GM12878 (cell line): ENCODE measurements around the gene DMD. TPM values are rescaled to one million over a fixed set of nuclear protein-coding genes. Genes with fewer than 3 reads are reported as not detected.

Source experiments
- ATAC-seq: fragments of 200-7000 bp; cut with Tn5 transposase; 3 replicates; pipeline ENCODE4 v1.9.1; 2020; ENCODE audit warnings: mild to moderate bottlenecking, moderate library complexity
- BruUV-seq: library from RNA; stranded (reverse); fragments of 400-500 nt; replicated peaks from 2 replicates; lab custom pipeline; 2021; lab: Mats Ljungman, UMichigan
- CTCF ChIA-PET: fragments of 300-600 bp; sonication (Branson Sonifier 250); formaldehyde crosslinking; extraction: SDS; loops from one replicate; lab custom pipeline; 2021; ENCODE audit warnings: inconsistent platforms; lab: Yijun Ruan, JAX
- POLR2A ChIA-PET: fragments of 350-600 bp; formaldehyde crosslinking; extraction: SDS; loops from one replicate; lab custom pipeline; 2021; ENCODE audit warnings: inconsistent platforms; lab: Charles Lee
- RAD21 ChIA-PET: fragments of 300-600 bp; sonication (Branson Sonifier 250); formaldehyde crosslinking; loops from one replicate; lab custom pipeline; 2023; ENCODE audit warnings: antibody characterized with exemption; ENCODE audit not compliant: unreplicated experiment; lab: Charles Lee
- SMC1A ChIA-PET: fragments of 300-600 bp; sonication (Branson Sonifier 250); formaldehyde crosslinking; loops from one replicate; lab custom pipeline; 2023; ENCODE audit not compliant: unreplicated experiment, uncharacterized antibody; lab: Charles Lee
- DNase-seq: peaks from one replicate; pipeline ENCODE4 v3.0.0-alpha.2; 2011; ENCODE audit warnings: low read depth, low spot score
- FAIRE-seq: peaks from 3 replicates; lab custom pipeline; 2011; peaks lifted over from hg19 to GRCh38; lab: Jason Lieb, UNC
- H2AFZ ChIP-seq: 2 replicates; pipeline ENCODE4 v1.6.0; 2011; ENCODE audit warnings: low read depth, low read length, control low read depth; ENCODE audit not compliant: control insufficient read depth
- H3K27ac ChIP-seq: 2 replicates; pipeline ENCODE4 v1.5.1; 2011; ENCODE audit warnings: control low read depth; ENCODE audit not compliant: control insufficient read depth, insufficient read depth
- H3K27me3 ChIP-seq, 2 experiments: replicated peaks in 1 of 2; 2 replicates each; pipeline versions ENCODE4 v1.6.0 to v1.6.1; 2011; ENCODE audit warnings: low read length in 1 of 2; ENCODE audit not compliant: control insufficient read depth in 2 of 2, insufficient read depth in 2 of 2
- H3K36me3 ChIP-seq, 2 experiments: 2 replicates each; pipeline ENCODE4 v1.5.1; 2011; ENCODE audit warnings: low read length in 1 of 2; ENCODE audit not compliant: control insufficient read depth in 2 of 2, insufficient read depth in 2 of 2
- H3K4me1 ChIP-seq: 2 replicates; pipeline ENCODE4 v1.6.1; 2011; ENCODE audit warnings: mild to moderate bottlenecking, low read length, moderate library complexity, mixed read lengths; ENCODE audit not compliant: control insufficient read depth, insufficient read depth
- H3K4me2 ChIP-seq: 2 replicates; pipeline ENCODE4 v1.6.0; 2011; ENCODE audit warnings: control low read depth; ENCODE audit not compliant: control insufficient read depth, insufficient read depth
- H3K4me3 ChIP-seq: fragments of 200-600 bp; sonication (generic); 2 replicates; pipeline ENCODE4 v1.5.1; 2016
- H3K79me2 ChIP-seq: 2 replicates; pipeline ENCODE4 v1.6.0; 2011; ENCODE audit warnings: low read length; ENCODE audit not compliant: control insufficient read depth, insufficient read depth
- H3K9ac ChIP-seq: 2 replicates; pipeline ENCODE4 v1.8.0; 2011; ENCODE audit warnings: low read length, control low read depth, mixed read lengths; ENCODE audit not compliant: control insufficient read depth, insufficient read depth
- H3K9me3 ChIP-seq: replicated peaks from 3 replicates; pipeline ENCODE4 v1.5.1; 2011; ENCODE audit warnings: mild to moderate bottlenecking, low read length; ENCODE audit not compliant: control insufficient read depth, insufficient read depth
- H4K20me1 ChIP-seq: 2 replicates; pipeline ENCODE4 v1.6.0; 2011; ENCODE audit not compliant: control insufficient read depth, insufficient read depth
- BMI1 ChIP-seq: fragments of 450-650 bp; IDR thresholded peaks from 2 replicates; pipeline ENCODE4 v1.6.1; 2016; ENCODE audit warnings: mild to moderate bottlenecking, moderate library complexity, borderline replicate concordance
- CREB1 ChIP-seq: IDR thresholded peaks from 2 replicates; pipeline ENCODE4 v1.6.1; 2012; ENCODE audit warnings: low read depth, mild to moderate bottlenecking, inconsistent platforms
- FOXM1 ChIP-seq: IDR thresholded peaks from 2 replicates; pipeline ENCODE4 v1.6.1; 2012; ENCODE audit warnings: low read depth, mild to moderate bottlenecking, inconsistent platforms, low read length, moderate library complexity
- HDAC2 ChIP-seq: fragments of 200-600 bp; sonication (generic); IDR thresholded peaks from 2 replicates; pipeline ENCODE4 v1.6.1; 2017
- IRF4 ChIP-seq: IDR thresholded peaks from 2 replicates; pipeline ENCODE4 v1.6.1; 2011; ENCODE audit warnings: low read depth, low read length
- KLF5 ChIP-seq: fragments of 450-650 bp; IDR thresholded peaks from 2 replicates; pipeline ENCODE4 v1.6.1; 2014; ENCODE audit warnings: mild to moderate bottlenecking; ENCODE audit not compliant: partially characterized antibody
- MTA2 ChIP-seq: fragments of 450-650 bp; IDR thresholded peaks from 2 replicates; pipeline ENCODE4 v1.6.1; 2016; ENCODE audit warnings: low read depth, mild to moderate bottlenecking, moderate library complexity
- MYC ChIP-seq: IDR thresholded peaks from 2 replicates; pipeline ENCODE4 v1.6.1; 2011; ENCODE audit warnings: mild to moderate bottlenecking, low read length, moderate library complexity, inconsistent platforms; ENCODE audit not compliant: insufficient read depth, insufficient replicate concordance, insufficient read length, severe bottlenecking
- NBN ChIP-seq: fragments of 450-650 bp; IDR thresholded peaks from 2 replicates; pipeline ENCODE4 v1.6.1; 2016
- NFYA ChIP-seq: IDR thresholded peaks from 2 replicates; pipeline ENCODE4 v1.6.1; 2011; ENCODE audit warnings: low read depth, mild to moderate bottlenecking, low read length, improper control_type of control experiment, borderline replicate concordance
- NR2F1 ChIP-seq: fragments of 450-650 bp; conservative IDR thresholded peaks from 2 replicates; pipeline ENCODE4 v1.6.1; 2017; ENCODE audit warnings: mild to moderate bottlenecking
- RB1 ChIP-seq: fragments of 450-650 bp; formaldehyde crosslinking; IDR thresholded peaks from 2 replicates; pipeline ENCODE4 v1.6.1; 2017; ENCODE audit warnings: mild to moderate bottlenecking, borderline replicate concordance
- RBBP5 ChIP-seq: fragments of 200-600 bp; sonication (generic); conservative IDR thresholded peaks from 2 replicates; pipeline ENCODE4 v1.6.1; 2016
- SIN3A ChIP-seq: IDR thresholded peaks from 2 replicates; pipeline ENCODE4 v1.6.1; 2012; ENCODE audit warnings: low read depth, low read length, improper control_type of control experiment
- SREBF1 ChIP-seq: IDR thresholded peaks from 2 replicates; pipeline ENCODE4 v1.6.1; 2012; ENCODE audit warnings: mild to moderate bottlenecking, low read length
- TARDBP ChIP-seq: IDR thresholded peaks from 2 replicates; pipeline ENCODE4 v1.6.1; 2016; ENCODE audit warnings: borderline replicate concordance
- ZNF622 ChIP-seq: fragments of 450-650 bp; IDR thresholded peaks from 2 replicates; pipeline ENCODE4 v1.6.1; 2017; ENCODE audit warnings: mild to moderate bottlenecking, inconsistent platforms
- WGBS: methylation state at CpG from one replicate; pipeline ENCODE4 v1.1.6; 2016; ENCODE audit warnings: low lambda C conversion rate; ENCODE audit not compliant: insufficient replicate concordance, insufficient coverage; ENCODE audit errors: missing lambda C conversion rate; 5-methylcytosine and 5-hydroxymethylcytosine counted together
- in situ Hi-C: fragments of 300-500 bp; cut with MboI; formaldehyde crosslinking; loops from 9 replicates; pipeline ENCODE4 v1.14.3; 2018; ENCODE audit warnings: mixed read lengths
- intact Hi-C: fragments of 100-400 bp; cut with micrococcal nuclease; formaldehyde crosslinking; loops from one replicate; pipeline ENCODE4 v1.14.2; 2022; ENCODE audit not compliant: unreplicated experiment
- polyA plus RNA-seq, 11 experiments: library from polyadenylated mRNA; depleted of rRNA in 4 of 11; unstranded in 6 of 11; stranded (reverse) in 5 of 11; fragments of >200 nt; fragmentation: Nextera tagmentation in 4 of 11; fragmentation: Illumina TruSeq in 1 of 11; extraction: Ambion mirVana in 4 of 11; extraction: Trizol in 1 of 11; gene quantifications; 1 replicate in 1 of 11; 2 replicates in 10 of 11; pipeline versions ENCODE4 v1.2.1 to v1.2.3, GENCODE V29; 2011 to 2016; ENCODE audit warnings: inconsistent platforms in 2 of 11, missing spikeins in 2 of 11, low read depth in 1 of 11
- total RNA-seq, 4 experiments: library from RNA; depleted of rRNA in 3 of 4; stranded (reverse); fragments of >200 nt in 3 of 4; fragmentation: Illumina TruSeq in 1 of 4; extraction: Trizol in 1 of 4; gene quantifications; 2 replicates each; pipeline versions ENCODE4 v1.2.1 to v1.2.3, GENCODE V29; 2013 to 2021
- TF ChIP-seq, protein P1 (sequence below): IDR thresholded peaks from 2 replicates; pipeline ENCODE4 v1.6.1; 2012; ENCODE audit warnings: low read depth, low read length, improper control_type of control experiment

DMD gene
- total and polyA plus RNA-seq, 10 of the 15 experiments (the other 5 are each of a cell fraction or from before 2014, with no cell fraction given) = 1.4 to 24.3 (median 4.3) TPM

DNA sequence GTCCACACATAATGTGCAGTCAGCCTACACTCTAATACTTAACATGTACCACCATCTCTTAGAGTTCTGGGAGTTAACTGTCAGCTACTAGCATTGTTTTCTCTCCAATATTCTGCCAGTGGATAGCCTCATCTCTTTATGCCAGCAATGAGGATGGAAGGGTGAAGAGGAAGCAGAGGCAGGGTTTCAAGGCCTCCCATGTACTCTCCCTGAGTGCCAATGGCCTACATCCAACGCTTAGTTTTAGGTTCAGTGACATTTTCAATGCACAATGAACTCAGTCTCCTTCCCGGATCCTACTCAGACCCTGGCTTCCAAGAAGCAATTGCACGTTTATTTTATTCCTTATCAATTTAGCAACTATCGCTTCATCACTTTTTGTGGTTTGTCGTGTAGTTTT is 686.1 kb downstream of the DMD start:
- H3K27me3 ChIP-seq = no peaks in the 10 kb centered on the region
- TF ChIP-seq NBN = no peak
- TF ChIP-seq RBBP5 = no peak
- no peak for TF ChIP-seq MYC
- no peak for TF ChIP-seq NR2F1
- TF ChIP-seq KLF5 = no peak
- TF ChIP-seq RB1 = no peak
- TF ChIP-seq, protein P1, sequence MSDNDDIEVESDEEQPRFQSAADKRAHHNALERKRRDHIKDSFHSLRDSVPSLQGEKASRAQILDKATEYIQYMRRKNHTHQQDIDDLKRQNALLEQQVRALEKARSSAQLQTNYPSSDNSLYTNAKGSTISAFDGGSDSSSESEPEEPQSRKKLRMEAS = no peak
- no peak for TF ChIP-seq IRF4
- no peak for TF ChIP-seq FOXM1
- no peak for TF ChIP-seq HDAC2
- TF ChIP-seq SIN3A = no peak
- TF ChIP-seq CREB1 = no peak
- no peak for TF ChIP-seq MTA2
- no peak for TF ChIP-seq NFYA
- no peak for TF ChIP-seq BMI1
- TF ChIP-seq TARDBP = no peak
- TF ChIP-seq ZNF622 = no peak
- no peak for TF ChIP-seq SREBF1
- ATAC-seq (no peak), DNase-seq (no peak), FAIRE-seq (no peak)
- no peak overlapping the region for H3K4me2 ChIP-seq
- RAD21 ChIA-PET = no interaction called here
- no peaks in the 10 kb centered on the region for H3K4me1 ChIP-seq
- in situ Hi-C loops (no loop called here), intact Hi-C loops (no loop called here)
- POLR2A ChIA-PET = no interaction called here
- 38% methylated on average over 5 of the region's 5 CpGs for WGBS
- no peaks in the 10 kb centered on the region for H3K9me3 ChIP-seq
- no peak overlapping the region for H3K27ac ChIP-seq
- CTCF ChIA-PET = no interaction called here
- no peaks in the 10 kb centered on the region for H3K79me2 ChIP-seq
- no peaks in the 10 kb centered on the region for H3K36me3 ChIP-seq
- no peak overlapping the region for H3K4me3 ChIP-seq
- H3K9ac ChIP-seq = no peak overlapping the region
- no TSS peak for BruUV-seq
- no peaks in the 10 kb centered on the region for H4K20me1 ChIP-seq
- no peak overlapping the region for H2AFZ ChIP-seq
- SMC1A ChIA-PET = no interaction called here
